AG09319 (cell line): ENCODE results near the gene RAET1L.

Experiments used
- DNase-seq: peaks from one replicate; pipeline ENCODE4 v3.0.0-alpha.2; 2010; ENCODE audit warnings: low read depth; ENCODE audit errors: extremely low read depth
- CTCF ChIP-seq: IDR thresholded peaks from 2 replicates; pipeline ENCODE4 v1.5.1; 2011; ENCODE audit warnings: low read depth, mild to moderate bottlenecking, inconsistent platforms, low read length, moderate library complexity

The RAET1L gene

GRCh38 chr6:150043501-150044412 lies 18.4 kb upstream of the RAET1L start:
- no peak for DNase-seq

GRCh38 chr6:150043096-150043495 lies 17.8 kb upstream of the RAET1L start:
- TF ChIP-seq CTCF, result no peak
- DNase-seq, result no peak

More at GRCh38 chr6:150043501-150044412, 18.4 kb upstream of the RAET1L start:
- no peak for TF ChIP-seq CTCF

GRCh38 chr6:150038202-150039062 lies 13.1 kb upstream of the RAET1L start:
- no peak for TF ChIP-seq CTCF
- no peak for DNase-seq

- no peak for DNase-seq
These were observed 12.3 kb upstream of the RAET1L start for GRCh38 chr6:150037526-150038201.

GRCh38 chr6:150036081-150036480 lies 10.7 kb upstream of the RAET1L start:
- TF ChIP-seq CTCF, result no peak
- no peak for DNase-seq

More at GRCh38 chr6:150037526-150038201, 12.3 kb upstream of the RAET1L start:
- TF ChIP-seq CTCF, result no peak

- no peak for DNase-seq
- TF ChIP-seq CTCF, result no peak
These were observed 8.0 kb upstream of the RAET1L start for GRCh38 chr6:150033207-150033771.
